H1 (cell line): ENCODE data around the gene RGS3. TPM values are rescaled to one million over a fixed set of nuclear protein-coding genes. Genes with fewer than 3 reads are reported as not detected.

Source experiments
- CTCF ChIA-PET: fragments of 300-600 bp; sonication (Branson Sonifier 250); formaldehyde crosslinking; loops from one replicate; lab custom pipeline; 2021; ENCODE audit not compliant: partially characterized antibody; lab: Charles Lee
- POLR2A ChIA-PET: fragments of 300-600 bp; sonication (Branson Sonifier 250); formaldehyde crosslinking; loops from one replicate; lab custom pipeline; 2021; ENCODE audit warnings: inconsistent platforms; ENCODE audit not compliant: partially characterized antibody; lab: Charles Lee
- DNase-seq, 2 experiments: peaks; one replicate each; pipeline versions ENCODE4 v3.0.0 to v3.0.0-alpha.2; 2010 to 2022; ENCODE audit warnings: low spot score in 2 of 2, low read depth in 1 of 2, mixed read lengths in 1 of 2
- FAIRE-seq: peaks from 2 replicates; lab custom pipeline; 2011; peaks lifted over from hg19 to GRCh38; lab: Jason Lieb, UNC
- H2AFZ ChIP-seq: 2 replicates; pipeline ENCODE4 v1.8.1; 2012; ENCODE audit warnings: low read length, inconsistent platforms
- H2AK5ac ChIP-seq: 2 replicates; pipeline ENCODE4 v1.6.1; 2013; ENCODE audit warnings: low read depth, low read length
- H2BK120ac ChIP-seq: replicated peaks from 2 replicates; pipeline ENCODE3; 2013; ENCODE audit warnings: low read depth, low read length, inconsistent platforms
- H2BK12ac ChIP-seq: 2 replicates; pipeline ENCODE4 v1.6.1; 2013; ENCODE audit warnings: low read depth, low read length
- H2BK15ac ChIP-seq: 2 replicates; pipeline ENCODE4 v1.6.1; 2013; ENCODE audit warnings: low read length
- H2BK20ac ChIP-seq: 2 replicates; pipeline ENCODE4 v1.6.1; 2013; ENCODE audit warnings: low read length
- H2BK5ac ChIP-seq: 2 replicates; pipeline ENCODE4 v1.6.1; 2013; ENCODE audit warnings: low read depth, low read length
- H3K14ac ChIP-seq: 2 replicates; pipeline ENCODE4 v1.6.1; 2013; ENCODE audit warnings: inconsistent platforms; ENCODE audit not compliant: insufficient read length
- H3K18ac ChIP-seq: 2 replicates; pipeline ENCODE4 v1.6.1; 2013; ENCODE audit warnings: low read length; ENCODE audit errors: extremely low read depth
- H3K23ac ChIP-seq: 2 replicates; pipeline ENCODE4 v1.6.1; 2013; ENCODE audit warnings: inconsistent platforms; ENCODE audit not compliant: insufficient read length
- H3K23me2 ChIP-seq: 2 replicates; pipeline ENCODE4 v1.6.1; 2013; ENCODE audit warnings: low read depth, low read length
- H3K27ac ChIP-seq: 2 replicates; pipeline ENCODE4 v1.6.1; 2011; ENCODE audit warnings: low read depth, low read length, inconsistent platforms
- H3K27me3 ChIP-seq, 4 experiments: replicated peaks in 1 of 4; 1 replicate in 1 of 4; 2 replicates in 3 of 4; pipeline versions ENCODE4 v1.6.1 to v1.8.1; 2011 to 2013; ENCODE audit warnings: low read length in 3 of 4, mild to moderate bottlenecking in 3 of 4, inconsistent platforms in 2 of 4, mixed read lengths in 2 of 4, moderate library complexity in 1 of 4; ENCODE audit not compliant: control insufficient read depth in 3 of 4, insufficient read depth in 3 of 4; ENCODE audit errors: extremely low read depth in 1 of 4
- H3K36me3 ChIP-seq, 4 experiments: 2 replicates each; pipeline versions ENCODE4 v1.6.1 to v1.8.1; 2011 to 2013; ENCODE audit warnings: mild to moderate bottlenecking in 4 of 4, low read length in 3 of 4, moderate library complexity in 2 of 4, control low read depth in 1 of 4, inconsistent platforms in 1 of 4; ENCODE audit not compliant: insufficient read depth in 4 of 4, control insufficient read depth in 2 of 4
- H3K4ac ChIP-seq: replicated peaks from 2 replicates; pipeline ENCODE3; 2013; ENCODE audit warnings: low read length, low read depth, mixed read lengths, inconsistent platforms; ENCODE audit not compliant: insufficient read length
- H3K4me1 ChIP-seq, 4 experiments: replicated peaks in 1 of 4; 1 replicate in 1 of 4; 2 replicates in 3 of 4; pipeline versions ENCODE4 v1.6.1 to v1.8.1; 2011 to 2013; ENCODE audit warnings: low read length in 3 of 4, inconsistent platforms in 2 of 4, mixed read lengths in 1 of 4; ENCODE audit not compliant: insufficient read depth in 4 of 4, control insufficient read depth in 3 of 4
- H3K4me2 ChIP-seq, 2 experiments: 2 replicates each; pipeline versions ENCODE4 v1.6.1 to v1.8.1; 2011 to 2013; ENCODE audit warnings: low read depth in 2 of 2, low read length in 2 of 2, control low read depth in 1 of 2, inconsistent platforms in 1 of 2, mild to moderate bottlenecking in 1 of 2; ENCODE audit not compliant: insufficient read depth in 1 of 2
- H3K4me3 ChIP-seq, 4 experiments: fragments of 200-600, 300-600 bp in 1 of 4; sonication (generic), shearing (Covaris generic), sonication (Bioruptor Twin) in 1 of 4; 2 replicates each; pipeline versions ENCODE4 v1.5.1 to v1.8.1; 2011 to 2016; ENCODE audit warnings: low read length in 4 of 4, low read depth in 3 of 4, control low read depth in 2 of 4, inconsistent platforms in 2 of 4, mild to moderate bottlenecking in 2 of 4, mixed read lengths in 1 of 4, moderate library complexity in 1 of 4; ENCODE audit not compliant: insufficient read depth in 2 of 4; ENCODE audit errors: extremely low read depth in 1 of 4
- H3K56ac ChIP-seq: replicated peaks from 2 replicates; pipeline ENCODE3; 2013; ENCODE audit warnings: low read depth, mild to moderate bottlenecking, mixed read lengths, low read length, inconsistent platforms; ENCODE audit not compliant: insufficient read length
- H3K79me1 ChIP-seq: 2 replicates; pipeline ENCODE4 v1.6.1; 2013; ENCODE audit warnings: low read depth, low read length, control low read depth
- H3K79me2 ChIP-seq, 2 experiments: 2 replicates each; pipeline versions ENCODE4 v1.6.1 to v1.8.1; 2012 to 2013; ENCODE audit warnings: low read length in 2 of 2, mild to moderate bottlenecking in 2 of 2, inconsistent platforms in 1 of 2; ENCODE audit not compliant: insufficient read depth in 2 of 2, control insufficient read depth in 1 of 2
- H3K9ac ChIP-seq, 4 experiments: replicated peaks in 1 of 4; 1 replicate in 1 of 4; 2 replicates in 3 of 4; pipeline versions ENCODE4 v1.6.1 to v1.8.1; 2011 to 2013; ENCODE audit warnings: low read depth in 3 of 4, low read length in 3 of 4, control low read depth in 2 of 4, mild to moderate bottlenecking in 2 of 4, moderate library complexity in 2 of 4, inconsistent platforms in 1 of 4; ENCODE audit errors: extremely low read depth in 1 of 4
- H3K9me3 ChIP-seq, 2 experiments: 2 replicates each; pipeline versions ENCODE4 v1.6.1 to v1.8.1; 2012 to 2013; ENCODE audit warnings: mild to moderate bottlenecking in 2 of 2, moderate library complexity in 2 of 2, control low read depth in 1 of 2, inconsistent platforms in 1 of 2, low read depth in 1 of 2, low read length in 1 of 2, mixed read lengths in 1 of 2; ENCODE audit not compliant: insufficient read depth in 2 of 2
- H4K20me1 ChIP-seq, 2 experiments: replicated peaks in 1 of 2; 2 replicates each; pipeline versions ENCODE3 to v1.8.1; 2011 to 2013; ENCODE audit warnings: inconsistent platforms in 2 of 2, low read length in 2 of 2, mild to moderate bottlenecking in 1 of 2; ENCODE audit not compliant: insufficient read depth in 2 of 2, control insufficient read depth in 1 of 2
- H4K5ac ChIP-seq: 2 replicates; pipeline ENCODE4 v1.6.1; 2013; ENCODE audit warnings: low read length, low read depth, mixed read lengths, inconsistent platforms; ENCODE audit not compliant: insufficient read length
- H4K8ac ChIP-seq: 2 replicates; pipeline ENCODE4 v1.8.0; 2013; ENCODE audit warnings: mild to moderate bottlenecking, moderate library complexity, low read length, inconsistent platforms; ENCODE audit not compliant: insufficient read depth; ENCODE audit errors: extremely low read depth
- H4K91ac ChIP-seq: replicated peaks from 2 replicates; pipeline ENCODE3; 2013; ENCODE audit warnings: low read length, mixed read lengths, inconsistent platforms; ENCODE audit not compliant: insufficient read length
- BCL11A ChIP-seq, 2 experiments: IDR thresholded peaks; one replicate each; pipeline ENCODE4 v1.6.1; 2011; ENCODE audit warnings: low read depth in 2 of 2, low read length in 2 of 2, mild to moderate bottlenecking in 2 of 2
- BRCA1 ChIP-seq: IDR thresholded peaks from 2 replicates; pipeline ENCODE4 v1.6.1; 2012; ENCODE audit warnings: low read depth, low read length, improper control_type of control experiment
- CEBPB ChIP-seq: IDR thresholded peaks from 2 replicates; pipeline ENCODE4 v1.6.1; 2012; ENCODE audit warnings: low read depth, low read length
- CHD1 ChIP-seq: IDR thresholded peaks from 2 replicates; pipeline ENCODE4 v1.6.1; 2012; ENCODE audit warnings: low read depth, low read length, improper control_type of control experiment
- EP300 ChIP-seq, 2 experiments: IDR thresholded peaks; 1 replicate in 1 of 2; 2 replicates in 1 of 2; pipeline ENCODE4 v1.6.1; 2011 to 2012; ENCODE audit warnings: low read depth in 2 of 2, low read length in 2 of 2, mild to moderate bottlenecking in 2 of 2, borderline replicate concordance in 1 of 2, inconsistent platforms in 1 of 2, moderate library complexity in 1 of 2
- HDAC6 ChIP-seq: IDR thresholded peaks from one replicate; pipeline ENCODE4 v1.7.1; 2012; ENCODE audit warnings: low read depth, mild to moderate bottlenecking, inconsistent platforms, low read length, moderate library complexity
- JUND ChIP-seq: IDR thresholded peaks from 2 replicates; pipeline ENCODE4 v1.6.1; 2011; ENCODE audit warnings: mild to moderate bottlenecking, improper control_type of control experiment, low read length
- KDM4A ChIP-seq: IDR thresholded peaks from one replicate; pipeline ENCODE4 v1.7.1; 2012; ENCODE audit warnings: low read depth, mild to moderate bottlenecking, moderate library complexity, low read length, inconsistent platforms; ENCODE audit not compliant: severe bottlenecking
- KDM5A ChIP-seq: fragments of 200-600 bp; IDR thresholded peaks from 2 replicates; pipeline ENCODE4 v1.7.1; 2012; ENCODE audit warnings: mild to moderate bottlenecking, low read length, inconsistent platforms, mixed read lengths
- SIX5 ChIP-seq: IDR thresholded peaks from 2 replicates; pipeline ENCODE4 v1.6.1; 2011; ENCODE audit warnings: mild to moderate bottlenecking, low read depth, low read length
- SRF ChIP-seq: IDR thresholded peaks from 2 replicates; pipeline ENCODE4 v1.6.1; 2011; ENCODE audit warnings: mild to moderate bottlenecking, low read depth, low read length, moderate library complexity
- TAF7 ChIP-seq: optimal IDR thresholded peaks from 2 replicates; pipeline ENCODE3; 2011; ENCODE audit warnings: low read depth, mild to moderate bottlenecking, inconsistent platforms, low read length, moderate library complexity, borderline replicate concordance
- TBP ChIP-seq: IDR thresholded peaks from 2 replicates; pipeline ENCODE4 v1.6.1; 2011; ENCODE audit warnings: low read depth, low read length, improper control_type of control experiment
- TCF12 ChIP-seq: IDR thresholded peaks from 2 replicates; pipeline ENCODE4 v1.6.1; 2011; ENCODE audit warnings: low read depth, mild to moderate bottlenecking, low read length
- ZNF274 ChIP-seq: IDR thresholded peaks from 2 replicates; pipeline ENCODE4 v1.7.0; 2012; ENCODE audit warnings: low read length, borderline replicate concordance; ENCODE audit errors: extremely low read depth
- WGBS, 2 experiments: shearing (Covaris generic) in 1 of 2; methylation state at CpG; one replicate each; pipeline versions ENCODE4 v1.1.6 to v1.1.7; 2013 to 2015; ENCODE audit warnings: low lambda C conversion rate in 2 of 2, mixed read lengths in 2 of 2, inconsistent platforms in 1 of 2, low coverage in 1 of 2, missing lambda C conversion rate in 1 of 2; ENCODE audit not compliant: insufficient replicate concordance in 2 of 2, insufficient coverage in 1 of 2, insufficient read length in 1 of 2; ENCODE audit errors: extremely low coverage in 1 of 2, missing lambda C conversion rate in 1 of 2; 5-methylcytosine and 5-hydroxymethylcytosine counted together
- polyA plus RNA-seq, 7 experiments: library from polyadenylated mRNA; depleted of rRNA in 3 of 7; stranded (reverse) in 5 of 7; unstranded in 2 of 7; fragments of >200 nt in 5 of 7; fragments of 200-250 nt in 2 of 7; gene quantifications; 1 replicate in 5 of 7; 2 replicates in 1 of 7; 4 replicates in 1 of 7; pipeline versions ENCODE4 v1.2.1 to v1.2.3, GENCODE V29; 2011 to 2013; ENCODE audit warnings: missing spikeins in 2 of 7, mixed read lengths in 2 of 7
- total RNA-seq: library from RNA; stranded (reverse); fragmentation: NEBNext Ultra II Directional; extraction: Animal tissue kit (Norgen Biotek cat#: 25700); gene quantifications from 2 replicates; pipeline ENCODE4 v1.2.1, GENCODE V29; 2021

Gene RGS3
- total and polyA plus RNA-seq, 2 of the 8 experiments (the other 6 are each of a cell fraction or from before 2014, with no cell fraction given), result 12.6 to 18.2 TPM

DNA sequence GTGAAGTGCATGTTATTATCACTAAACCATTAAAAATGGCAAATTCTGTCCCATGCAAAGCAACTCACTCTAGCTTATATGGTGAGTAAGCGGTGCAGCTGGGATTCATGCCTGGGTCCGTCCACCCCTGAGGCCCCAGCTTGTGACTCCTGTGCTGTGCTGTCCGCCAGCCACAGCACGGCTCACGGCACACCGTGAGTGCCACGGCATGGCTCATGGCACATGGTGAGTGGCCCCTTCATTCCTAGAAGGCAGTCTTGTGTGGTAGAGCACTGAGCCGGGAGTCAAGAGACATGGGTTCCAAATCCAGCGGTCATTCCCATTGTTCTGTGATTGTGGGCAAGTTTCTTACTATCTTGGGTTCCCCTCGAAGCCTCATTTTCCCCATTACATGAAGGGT is 18.8 kb downstream of the RGS3 start:
- H3K4me2 ChIP-seq, result no peak overlapping the region
- no peak overlapping the region for H3K56ac ChIP-seq
- no peaks in the 10 kb centered on the region for H3K79me2 ChIP-seq
- H3K4me3 ChIP-seq, result no peak overlapping the region
- H4K20me1 ChIP-seq, result no peaks in the 10 kb centered on the region
- ChIA-PET CTCF (interaction anchor here (0.9 kb wide), 1 partner anchor 25 kb away, joined by 3 read pairs; no protein-coding TSS in a partner anchor), POLR2A (no interaction called here)
- H2BK5ac ChIP-seq, result no peak overlapping the region
- H2BK12ac ChIP-seq, result no peak overlapping the region
- H3K4ac ChIP-seq, result no peak overlapping the region
- H3K36me3 ChIP-seq, result no peaks in the 10 kb centered on the region
- H2BK15ac ChIP-seq, result no peak overlapping the region
- H2AK5ac ChIP-seq, result no peak overlapping the region
- H3K14ac ChIP-seq, result no peak overlapping the region
- no peak overlapping the region for H2BK120ac ChIP-seq
- no peak overlapping the region for H3K23ac ChIP-seq
- 86% methylated on average over 10 of the region's 10 CpGs; no CpG with 5 or more reads in 1 of the 2 experiments for WGBS, 2 experiments
- H3K9ac ChIP-seq, result no peak overlapping the region
- no peak overlapping the region for H4K91ac ChIP-seq
- no peak for DNase-seq
- H3K4me1 ChIP-seq, result peaks cover 0 to 5% (median 2%) of the 10 kb centered on the region in 4 experiments; a peak in 3 of 7 replicates
- no peaks in the 10 kb centered on the region for H3K27me3 ChIP-seq
- H3K18ac ChIP-seq, result no peak overlapping the region
- no peak overlapping the region for H3K27ac ChIP-seq
- H2AFZ ChIP-seq, result no peak overlapping the region
- H3K9me3 ChIP-seq, result no peaks in the 10 kb centered on the region
- no peaks in the 10 kb centered on the region for H3K79me1 ChIP-seq
- H4K5ac ChIP-seq, result no peak overlapping the region
- no peaks in the 10 kb centered on the region for H3K23me2 ChIP-seq
- H2BK20ac ChIP-seq, result no peak overlapping the region
- no peak for FAIRE-seq
- no peak overlapping the region for H4K8ac ChIP-seq
- TF ChIP-seq TBP (no peak), KDM5A (no peak), EP300 (IDR thresholded peaks at IDR 0.05; ENCODE audit: borderline replicate concordance in 1 of 2, low read depth in 2 of 2, low read length in 2 of 2) (no peak), TCF12 (no peak), JUND (no peak), KDM4A (no peak), TAF7 (no peak), CEBPB (no peak), CHD1 (no peak), SRF (no peak), BRCA1 (no peak), SIX5 (no peak), HDAC6 (no peak), BCL11A (IDR thresholded peaks at IDR 0.05; ENCODE audit: low read depth in 2 of 2, low read length in 2 of 2) (no peak), ZNF274 (no peak)
